Germinal center (tissue), 1 donor: ENCODE measurements around the gene MMP24OS.

Experiments used
- DNase-seq: peaks from one replicate; pipeline ENCODE4 v3.0.0; 2012; ENCODE audit warnings: mixed read lengths, low spot score

MMP24OS gene

GRCh38 chr20:35251613-35251940 lies 26.3 kb downstream of the MMP24OS start:
- DNase-seq, result no peak

GRCh38 chr20:35248641-35249475 lies 29.1 kb downstream of the MMP24OS start:
- no peak for DNase-seq

GRCh38 chr20:35246723-35247122 lies 31.2 kb downstream of the MMP24OS start:
- DNase-seq, result no peak

DNA sequence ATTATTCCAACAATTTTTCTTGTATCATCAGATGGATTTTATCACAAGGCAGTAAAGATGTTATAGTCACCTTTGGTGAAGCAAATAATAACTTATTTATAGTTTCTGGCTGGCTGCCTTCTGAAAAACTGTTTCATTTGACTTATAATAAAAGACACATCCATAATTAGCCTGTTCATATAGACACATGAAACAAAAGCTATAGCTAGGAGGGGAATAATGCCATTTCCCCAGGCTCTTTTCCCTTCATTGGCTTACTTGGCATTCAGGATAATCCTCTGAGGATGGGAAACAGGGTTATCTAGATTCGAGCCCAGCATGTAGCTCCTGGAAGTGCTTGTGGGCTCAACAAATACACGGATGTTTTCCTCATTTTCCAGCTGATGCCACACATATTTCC lies 33.9 kb downstream of the MMP24OS start:
- no peak for DNase-seq

- no peak for DNase-seq
Observed at GRCh38 chr20:35243317-35243716, 34.6 kb downstream of the MMP24OS start.

DNA sequence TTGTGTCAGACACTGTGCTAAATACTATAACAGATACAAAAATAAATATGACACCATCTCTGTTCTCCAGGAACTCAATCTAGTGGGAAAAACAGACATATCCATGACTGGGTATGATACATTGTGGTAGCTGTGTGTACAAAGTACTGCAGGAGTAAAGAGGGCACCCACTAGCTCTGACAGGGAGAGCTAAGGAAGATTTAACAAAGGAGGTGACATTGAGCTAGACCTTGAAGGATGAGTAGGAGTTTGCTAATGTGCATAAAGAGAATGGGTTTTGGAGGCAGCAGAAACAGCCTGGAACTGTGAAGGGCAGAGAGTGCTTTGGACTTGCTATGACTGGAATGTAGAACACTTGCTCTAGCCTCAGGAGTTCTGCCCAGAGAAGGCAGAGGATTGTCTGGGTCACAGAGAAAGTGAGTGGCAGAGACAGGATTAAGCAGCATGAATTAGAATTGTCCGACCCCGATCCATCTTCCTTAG lies 37.1 kb downstream of the MMP24OS start:
- no peak for DNase-seq

- DNase-seq, result no peak
Observed at GRCh38 chr20:35240083-35240810, 37.7 kb downstream of the MMP24OS start.

DNA sequence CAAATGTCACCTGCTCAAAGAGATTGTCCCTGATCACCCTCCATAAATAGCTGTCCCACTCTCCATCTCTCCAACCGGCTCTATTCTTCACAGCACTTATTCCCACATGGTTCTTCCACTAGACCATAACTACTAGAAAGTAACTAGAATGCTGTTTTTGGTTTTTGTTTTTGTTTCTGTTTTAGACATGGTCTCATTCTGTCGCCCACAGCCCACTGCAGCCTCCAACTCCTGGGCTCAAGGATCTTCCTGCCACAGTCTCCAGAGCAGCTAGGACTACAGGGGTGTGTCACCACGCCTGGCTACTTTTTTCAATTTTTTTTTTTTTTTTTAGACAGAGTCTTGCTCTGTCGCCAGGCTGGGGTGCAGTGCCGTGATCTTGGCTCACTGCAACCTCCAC lies 39.2 kb downstream of the MMP24OS start:
- no peak for DNase-seq

- no peak for DNase-seq
Observed at GRCh38 chr20:35238170-35238569, 39.8 kb downstream of the MMP24OS start.

DNA sequence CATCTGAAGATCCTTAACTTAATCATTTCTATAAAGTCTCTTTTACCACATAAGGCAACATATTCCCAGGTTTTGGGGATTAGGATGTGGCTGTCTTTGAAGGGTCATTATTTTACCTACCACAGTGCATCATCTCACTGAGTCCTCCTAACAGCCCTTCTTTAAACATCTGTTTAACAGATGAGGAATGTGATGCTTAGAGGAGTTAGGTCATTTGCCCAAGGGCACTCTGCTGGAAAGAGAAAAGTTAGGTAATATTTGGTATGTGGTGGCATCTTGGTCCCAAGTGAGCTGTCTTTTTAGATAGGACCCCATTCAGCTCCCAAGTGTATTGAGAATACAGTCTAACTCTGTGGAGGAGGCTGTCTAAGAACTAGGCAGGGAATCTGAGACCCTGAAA lies 40.4 kb downstream of the MMP24OS start:
- DNase-seq, result no peak

DNA sequence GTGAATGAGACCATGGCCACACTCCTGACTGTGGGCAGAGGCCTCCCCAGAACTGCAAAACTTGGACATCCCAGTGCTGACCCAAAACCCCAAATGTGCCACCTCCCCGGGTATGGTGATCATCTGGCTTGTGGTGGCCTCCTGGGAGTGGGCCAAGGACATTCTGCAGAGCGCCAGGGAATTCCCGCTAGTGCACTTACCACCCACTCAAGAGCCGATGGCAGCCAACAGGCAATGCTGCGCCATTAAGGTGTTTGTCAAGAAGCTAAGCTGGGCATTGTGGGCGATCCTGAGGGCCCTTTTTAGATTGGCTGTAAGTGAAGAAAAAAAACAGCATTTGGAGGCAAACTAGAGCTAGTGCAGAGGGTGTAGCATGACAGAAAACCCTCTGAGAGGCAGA lies 42.0 kb downstream of the MMP24OS start:
- DNase-seq, result no peak

DNA sequence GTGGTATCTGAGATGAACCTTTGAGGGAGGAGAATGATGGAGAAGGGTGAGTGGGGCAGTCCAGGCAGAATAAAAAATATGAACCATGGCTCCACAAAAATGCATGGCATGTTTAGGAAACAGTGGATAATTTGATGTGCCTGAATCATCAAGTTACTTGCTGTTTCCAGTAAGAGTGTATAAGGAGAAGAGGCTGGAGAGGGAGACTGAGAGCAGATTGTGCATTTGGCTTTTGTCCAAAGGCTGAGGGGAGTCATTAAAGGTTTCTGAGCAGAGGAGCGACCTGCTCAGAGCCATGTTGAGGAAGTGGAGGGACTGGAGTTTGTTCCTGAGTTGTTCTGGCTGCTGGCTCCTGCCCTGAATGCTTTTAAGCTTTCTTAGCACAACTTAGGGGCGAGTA lies 45.3 kb downstream of the MMP24OS start:
- no peak for DNase-seq

DNA sequence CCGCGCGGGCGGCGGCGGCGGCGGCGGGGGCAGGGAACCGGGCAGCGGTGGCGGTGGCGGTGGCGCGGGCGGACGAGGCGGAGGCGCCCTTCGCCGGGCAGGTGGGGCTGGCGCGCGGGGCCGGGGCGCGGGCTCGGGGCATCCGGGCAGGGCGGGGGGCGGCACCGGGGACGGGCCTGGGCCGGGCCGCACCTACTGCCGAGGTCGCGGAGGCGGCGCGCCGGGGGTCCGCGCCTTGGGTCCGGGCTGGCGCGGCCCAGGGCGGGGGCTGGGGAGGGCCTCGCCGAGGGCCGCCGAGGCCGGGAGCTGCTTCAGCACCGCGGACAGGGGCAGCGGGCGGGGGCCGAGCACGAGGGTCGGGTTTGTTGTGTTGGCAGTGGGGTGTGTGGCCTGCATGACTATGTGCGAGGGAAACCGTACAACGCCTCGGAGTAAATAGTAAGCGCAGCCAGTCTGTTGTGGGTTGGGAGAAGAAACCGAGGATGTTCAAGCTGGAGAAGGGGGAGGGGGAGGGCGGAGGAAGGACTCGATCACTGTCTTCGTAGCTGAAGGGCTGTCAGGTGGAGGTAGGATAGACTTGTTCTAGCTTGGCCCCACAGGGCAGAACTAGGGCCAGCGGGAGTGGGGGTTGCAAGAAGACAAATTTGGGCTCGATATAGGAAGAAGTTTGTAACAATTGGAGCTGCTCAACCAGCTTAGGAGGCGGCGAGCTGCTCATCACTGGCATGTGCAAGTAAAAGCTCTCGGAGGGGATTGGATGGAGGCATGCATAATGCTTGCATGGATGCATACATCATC lies 50.8 kb downstream of the MMP24OS start:
- DNase-seq, result peak; percentile 41
